ENCODE data around the gene PDGFA.

PDGFA gene

GRCh38 chr7:485188-486081 is 34.2 kb downstream of the PDGFA start:
- DNase-seq: no peak

- no peak for DNase-seq
Measured at GRCh38 chr7:484356-485101, 35.1 kb downstream of the PDGFA start.

- DNase-seq: no peak
Measured at GRCh38 chr7:483656-484355, 35.8 kb downstream of the PDGFA start.

GRCh38 chr7:482521-483083 is 37.0 kb downstream of the PDGFA start:
- no peak for DNase-seq

GRCh38 chr7:481219-481930 is 38.3 kb downstream of the PDGFA start:
- peak; percentile 54 for DNase-seq

- DNase-seq: peak; percentile 55
Measured at GRCh38 chr7:480531-481218, 39.0 kb downstream of the PDGFA start.

GRCh38 chr7:479948-480499 is 39.6 kb downstream of the PDGFA start:
- DNase-seq: peak; percentile 53

- DNase-seq: peak; percentile 37
Measured at GRCh38 chr7:479115-479947, 40.3 kb downstream of the PDGFA start.

GRCh38 chr7:477626-478220 is 41.9 kb downstream of the PDGFA start:
- no peak for DNase-seq

- DNase-seq: peak; percentile 53
Measured at GRCh38 chr7:476736-477360, 42.8 kb downstream of the PDGFA start.

GRCh38 chr7:475951-476441 is 43.6 kb downstream of the PDGFA start:
- peak; percentile 47 for DNase-seq

- DNase-seq: no peak
Measured at GRCh38 chr7:475425-475728, 44.3 kb downstream of the PDGFA start.

- DNase-seq: peak; percentile 39
Measured at GRCh38 chr7:474605-475424, 44.8 kb downstream of the PDGFA start.

- no peak for DNase-seq
Measured at GRCh38 chr7:473870-474604, 45.6 kb downstream of the PDGFA start.

GRCh38 chr7:473211-473734 is 46.4 kb downstream of the PDGFA start:
- peak; percentile 52 for DNase-seq

- DNase-seq: no peak
Measured at GRCh38 chr7:472640-472957, 47.0 kb downstream of the PDGFA start.

- DNase-seq: peak; percentile 57
Measured at GRCh38 chr7:471866-472639, 47.6 kb downstream of the PDGFA start.

Data from activated effector memory CD4-positive, alpha-beta T cell treated with anti-CD3 and anti-CD28 coated beads, Interleukin-2, amount 50 U/mL, for 16 hours (primary cell).